NT2/D1 (cell line): Measurements from ENCODE around the gene MAP4K2.

Source experiments
- YY1 ChIP-seq: IDR thresholded peaks from 2 replicates; pipeline ENCODE4 v1.6.1; 2011; ENCODE audit not compliant: insufficient read length, insufficient read depth
- ZNF274 ChIP-seq: IDR thresholded peaks from 2 replicates; pipeline ENCODE4 v1.6.1; 2011; ENCODE audit warnings: mild to moderate bottlenecking, low read depth, low read length

DNA sequence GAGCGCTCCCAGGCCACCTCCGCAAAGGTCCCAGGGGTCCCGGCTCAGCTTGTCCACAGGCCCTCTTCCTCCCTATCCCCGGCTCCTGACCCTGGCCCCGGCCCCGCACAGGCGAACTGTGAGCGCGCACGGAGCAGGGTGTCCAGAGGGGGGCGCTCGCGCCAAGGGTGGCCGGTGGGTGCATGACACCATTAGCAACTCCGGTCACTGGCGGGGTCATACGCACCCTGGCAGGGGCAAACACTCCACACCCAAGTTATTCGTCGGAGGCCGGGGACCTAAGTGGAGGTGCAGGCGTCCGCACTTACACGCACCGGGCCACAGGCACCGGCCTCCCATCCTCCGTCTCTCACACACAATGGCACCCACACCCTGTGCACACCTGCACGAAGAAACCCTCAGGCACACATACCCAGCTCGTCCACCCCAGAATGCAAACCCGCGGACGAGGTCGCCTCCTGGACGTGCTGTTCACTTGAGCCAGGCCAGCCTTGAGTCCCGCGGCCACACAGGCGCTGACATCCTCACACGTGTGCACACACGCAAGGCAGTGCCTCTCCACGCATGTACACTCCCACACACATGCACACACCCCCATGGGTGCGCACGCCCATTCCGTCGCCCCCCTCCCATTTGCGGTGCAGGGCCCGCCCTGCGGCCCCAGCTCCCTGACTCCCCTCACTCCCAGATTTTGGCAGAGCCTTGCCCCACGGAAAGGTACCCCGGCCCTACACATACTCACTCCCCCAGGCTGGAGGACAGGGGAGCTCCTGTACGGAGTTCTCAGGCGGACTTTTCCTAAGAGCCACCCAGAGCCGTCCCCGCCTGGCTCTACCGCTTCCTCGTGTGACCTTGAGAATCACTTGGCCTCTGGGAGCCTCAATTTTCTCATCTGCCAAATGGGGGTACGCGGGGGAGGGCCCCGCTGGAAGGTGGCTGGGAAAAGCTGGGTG is 59.1 kb downstream of the MAP4K2 start, which contains the start of gene RASGRP2:
- no peak for TF ChIP-seq YY1
- no peak for TF ChIP-seq ZNF274
